HS-27A (cell line): ENCODE measurements around the gene SLC22A12.

Experiments used
- DNase-seq: peaks from one replicate; pipeline ENCODE4 v3.0.0-alpha.2; 2012; ENCODE audit warnings: low read depth, missing footprints

Gene SLC22A12

DNA sequence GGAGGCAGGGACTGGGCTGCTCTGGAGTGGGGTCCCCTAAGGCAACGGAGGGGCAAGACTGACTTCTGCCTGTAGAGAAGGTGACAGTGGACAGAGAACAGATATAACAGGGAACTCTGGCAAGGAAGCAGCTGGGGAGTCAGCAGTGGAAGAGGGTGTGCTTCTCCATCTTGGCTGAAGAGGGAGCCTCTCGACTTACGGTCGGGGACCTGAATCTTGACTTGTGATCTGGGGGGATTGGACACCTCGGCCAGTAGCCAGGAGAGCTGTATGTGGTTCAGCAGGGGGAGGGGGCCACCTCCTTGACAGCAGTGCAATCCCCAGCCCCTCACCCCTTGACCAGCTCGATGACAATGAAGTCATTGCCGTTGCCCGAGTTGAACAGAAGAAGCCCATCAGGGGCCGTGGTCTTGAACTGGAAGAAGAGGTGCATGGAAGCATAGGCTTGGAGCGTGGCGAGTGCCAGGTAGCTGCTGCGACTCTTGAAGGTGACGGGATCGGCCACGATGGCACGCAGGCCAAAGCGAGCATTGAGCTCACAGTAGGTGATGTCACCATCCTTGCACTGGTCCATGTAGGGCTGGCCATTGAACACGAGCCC, 60.0 kb downstream of the SLC22A12 start:
- DNase-seq = no peak
